ENCODE data around the gene GOLGA6A. TPM values are rescaled to one million over a fixed set of nuclear protein-coding genes. Genes with fewer than 3 reads are reported as not detected.
"Not testable (repeated sequence)": the region's sequence is repeated elsewhere in the genome, so short reads cannot be mapped to it uniquely, and the experiment has no call there.

GOLGA6A gene
- total and polyA plus RNA-seq, 2 of the 8 experiments (the other 6 are each of a cell fraction or from before 2014, with no cell fraction given) = 0.80 to 1.0 TPM

DNA sequence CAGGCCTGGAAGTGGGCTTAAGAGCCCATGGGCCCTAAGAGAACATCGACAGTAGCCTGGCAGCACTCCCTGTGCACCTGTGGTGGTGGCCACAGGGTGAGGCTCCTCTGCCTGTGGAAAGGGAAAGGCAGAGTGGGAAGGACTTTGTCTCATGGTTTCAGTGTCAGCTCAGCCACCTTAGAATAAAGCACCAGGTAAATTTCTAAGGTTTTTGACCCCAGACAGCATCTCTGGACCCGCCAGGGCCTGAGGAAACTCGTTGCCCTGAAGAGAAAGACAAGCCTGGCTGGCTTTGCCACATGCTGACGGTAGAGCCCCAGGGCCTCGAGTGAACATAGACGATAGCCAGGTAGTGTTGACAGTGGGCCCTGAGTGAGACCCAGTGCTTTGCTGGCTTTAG lies 22.1 kb downstream of the GOLGA6A start (continued):
- no peak for TF ChIP-seq SIN3A (conservative IDR thresholded peaks at IDR 0.05 in 1 of 2, IDR thresholded peaks at IDR 0.05 in 1 of 2; ENCODE audit: low read depth in 1 of 2, low read length in 2 of 2)
- no peak for TF ChIP-seq ASH2L (IDR thresholded peaks at IDR 0.05; ENCODE audit: low read length)
- no peak for TF ChIP-seq ZNF274 (IDR thresholded peaks at IDR 0.05; ENCODE audit: borderline replicate concordance, extremely low read depth, low read length)
- TF ChIP-seq GTF2F1 (IDR thresholded peaks at IDR 0.05; ENCODE audit: borderline replicate concordance, low read depth, low read length) = no peak
- TF ChIP-seq EP300 (IDR thresholded peaks at IDR 0.05; ENCODE audit: borderline replicate concordance in 1 of 2, low read depth in 2 of 2, low read length in 2 of 2) = no peak

- H3K27me3 ChIP-seq (replicated peaks in 1 of 4; ENCODE audit: control insufficient read depth in 3 of 4, extremely low read depth in 1 of 4, insufficient read depth in 3 of 4, low read length in 3 of 4); H3K79me1 ChIP-seq (ENCODE audit: low read depth, low read length); H2BK120ac ChIP-seq (replicated peaks; ENCODE audit: low read depth, low read length); H3K18ac ChIP-seq (ENCODE audit: extremely low read depth, low read length); H3K4me3 ChIP-seq (ENCODE audit: extremely low read depth in 1 of 4, insufficient read depth in 2 of 4, low read depth in 3 of 4, low read length in 4 of 4); H4K20me1 ChIP-seq (replicated peaks in 1 of 2; ENCODE audit: control insufficient read depth in 1 of 2, insufficient read depth in 2 of 2, low read length in 2 of 2); H2BK15ac ChIP-seq (ENCODE audit: low read length); H3K14ac ChIP-seq (ENCODE audit: insufficient read length); DNase-seq (ENCODE audit: low read depth in 1 of 2, low spot score in 2 of 2); H3K4me1 ChIP-seq (replicated peaks in 1 of 4; ENCODE audit: control insufficient read depth in 3 of 4, insufficient read depth in 4 of 4, low read length in 3 of 4); H3K23ac ChIP-seq (ENCODE audit: insufficient read length); H3K36me3 ChIP-seq (ENCODE audit: control insufficient read depth in 2 of 4, insufficient read depth in 4 of 4, low read length in 3 of 4); H3K9me3 ChIP-seq (ENCODE audit: insufficient read depth in 2 of 2, low read depth in 1 of 2, low read length in 1 of 2); H2AK5ac ChIP-seq (ENCODE audit: low read depth, low read length); H3K79me2 ChIP-seq (ENCODE audit: control insufficient read depth in 1 of 2, insufficient read depth in 2 of 2, low read length in 2 of 2); FAIRE-seq; H4K91ac ChIP-seq (replicated peaks; ENCODE audit: insufficient read length, low read length); H3K9ac ChIP-seq (replicated peaks in 1 of 4; ENCODE audit: extremely low read depth in 1 of 4, low read depth in 3 of 4, low read length in 3 of 4); H3K23me2 ChIP-seq (ENCODE audit: low read depth, low read length); H4K8ac ChIP-seq (ENCODE audit: extremely low read depth, insufficient read depth, low read length); H2BK5ac ChIP-seq (ENCODE audit: low read depth, low read length); H2BK12ac ChIP-seq (ENCODE audit: low read depth, low read length); H2AFZ ChIP-seq (ENCODE audit: low read length); H3K4me2 ChIP-seq (ENCODE audit: insufficient read depth in 1 of 2, low read depth in 2 of 2, low read length in 2 of 2); H2BK20ac ChIP-seq (ENCODE audit: low read length); H3K56ac ChIP-seq (replicated peaks; ENCODE audit: insufficient read length, low read depth, low read length); H3K4ac ChIP-seq (replicated peaks; ENCODE audit: insufficient read length, low read depth, low read length); POLR2A ChIA-PET (ENCODE audit: partially characterized antibody); H3K27ac ChIP-seq (ENCODE audit: low read depth, low read length); H4K5ac ChIP-seq (ENCODE audit: insufficient read length, low read depth, low read length): not testable (repeated sequence)
- WGBS, 2 experiments (ENCODE audit: extremely low coverage in 1 of 2, insufficient coverage in 1 of 2, insufficient read length in 1 of 2, insufficient replicate concordance in 2 of 2, low coverage in 1 of 2, low lambda C conversion rate in 2 of 2, missing lambda C conversion rate in 1 of 2) = 88% methylated on average over 6 of the region's 6 CpGs; no CpG with 5 or more reads in 1 of the 2 experiments
- CTCF ChIA-PET (ENCODE audit: partially characterized antibody) = interaction anchor here (0.7 to 2.6 kb wide), 5 partner anchors 10 to 263 kb away, joined by 3 to 12 read pairs (median 3); no protein-coding TSS in a partner anchor
These were observed 23.1 kb downstream of the GOLGA6A start for GRCh38 chr15:74059050-74059833.

Measured in H1 (cell line).